DMS79 (cell line): ENCODE measurements around the gene GAB1.

Experiments used
- DNase-seq: peaks from one replicate; lab custom pipeline; 2025; lab: John Stamatoyannopoulos, UW

Gene GAB1

DNA sequence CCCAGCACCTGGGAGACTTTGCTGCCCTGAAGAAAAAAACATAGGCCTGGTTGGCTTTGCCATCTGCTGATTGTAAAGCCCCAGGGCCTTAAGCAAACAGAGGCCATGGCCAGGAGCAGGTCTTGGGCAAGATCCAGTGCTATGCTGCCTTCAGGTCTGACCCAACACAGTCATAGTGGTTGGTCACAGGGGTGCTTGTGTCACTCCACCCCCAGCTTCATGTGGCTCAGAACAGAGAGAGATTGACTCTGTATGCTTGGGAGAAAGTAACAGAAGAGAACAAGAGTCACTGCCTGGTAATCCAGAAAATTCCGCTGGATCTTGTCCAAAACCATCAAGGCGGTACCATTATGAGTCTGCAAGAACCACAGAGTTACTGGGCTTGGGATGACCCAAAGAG is 152.4 kb downstream of the GAB1 start:
- DNase-seq, result no peak

GRCh38 chr4:143498021-143498420 is 161.3 kb downstream of the GAB1 start:
- DNase-seq, result no peak

DNA sequence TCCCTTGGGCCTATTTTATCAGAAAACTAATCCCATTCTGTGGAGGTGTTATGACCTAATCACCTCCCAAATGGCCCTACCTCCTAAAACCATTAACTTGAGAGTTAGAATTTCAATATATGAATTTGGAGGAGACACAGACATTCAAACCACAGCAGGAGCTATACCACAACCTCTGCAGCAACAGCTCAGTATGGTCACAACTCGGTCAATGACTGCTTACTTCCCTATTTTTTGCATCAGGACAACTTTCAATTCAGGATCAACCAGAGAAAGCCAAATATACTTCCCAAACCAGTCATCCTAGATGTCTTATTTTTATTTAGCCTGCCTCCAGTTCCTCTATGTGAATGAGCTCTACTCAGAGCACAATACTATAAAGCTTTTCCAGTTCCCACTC is 165.6 kb downstream of the GAB1 start:
- DNase-seq, result no peak

DNA sequence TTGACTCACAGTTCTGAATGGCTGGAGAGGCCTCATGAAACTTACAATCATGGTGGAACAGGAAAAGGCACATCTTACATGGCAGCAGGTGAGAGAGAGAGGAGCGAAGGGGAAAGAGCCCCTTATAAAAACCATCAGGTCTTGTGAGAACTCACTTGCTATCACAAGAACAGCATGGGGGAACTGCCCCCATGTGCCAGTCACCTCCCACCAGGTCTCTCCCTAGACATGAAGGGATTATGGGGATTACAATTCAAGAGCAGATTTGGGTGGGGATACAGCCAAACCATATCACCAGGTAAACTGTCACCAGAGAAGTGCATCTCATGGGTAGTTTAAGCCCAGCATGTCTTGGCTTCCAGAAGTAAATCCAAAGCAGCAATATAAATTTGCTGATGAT is 169.4 kb downstream of the GAB1 start:
- no peak for DNase-seq

GRCh38 chr4:143511906-143512305 is 175.2 kb downstream of the GAB1 start:
- DNase-seq, result no peak

DNA sequence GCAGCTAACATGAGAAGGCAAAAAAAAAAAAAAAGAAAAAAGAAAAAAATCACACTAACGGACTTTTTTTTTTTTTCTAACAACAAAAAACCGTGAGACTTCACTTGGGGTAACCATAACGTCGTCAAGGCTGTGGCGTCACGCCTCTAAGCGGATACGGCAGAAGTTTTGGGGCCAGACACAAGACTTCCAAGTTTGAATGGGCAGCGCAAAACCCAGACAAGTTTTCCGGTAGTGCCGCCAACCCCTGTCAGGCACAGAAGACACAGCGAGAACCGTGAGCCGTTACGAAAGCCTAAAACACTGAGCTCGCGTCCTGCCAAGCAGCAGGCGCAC is 176.3 kb downstream of the GAB1 start:
- no peak for DNase-seq

GRCh38 chr4:143513314-143514168 is 176.9 kb downstream of the GAB1 start, which contains the start of gene SMARCA5:
Gene SMARCA5 (plus strand): TSS chr4:143513702. CDS start chr4:143513925, 223 bp downstream.
- peak; percentile 72 for DNase-seq

DNA sequence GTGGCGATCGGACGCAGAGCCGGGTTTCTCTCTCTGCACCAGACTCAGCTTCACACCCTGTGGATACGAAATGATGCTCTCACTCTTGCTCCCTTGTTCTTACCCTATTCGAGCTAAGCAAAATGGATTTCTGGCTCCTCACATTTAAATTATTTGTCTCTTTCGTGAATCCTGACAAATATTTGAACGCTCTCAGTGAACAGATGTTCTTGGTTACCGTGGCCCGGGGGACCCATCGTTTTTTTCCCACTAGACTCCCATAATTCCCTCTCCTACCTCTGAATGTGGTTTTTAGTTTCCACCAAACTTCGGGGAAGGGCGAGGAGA is 177.5 kb downstream of the GAB1 start:
- DNase-seq, result no peak

GRCh38 chr4:143514497-143514896 is 177.8 kb downstream of the GAB1 start:
- DNase-seq, result peak; percentile 0

DNA sequence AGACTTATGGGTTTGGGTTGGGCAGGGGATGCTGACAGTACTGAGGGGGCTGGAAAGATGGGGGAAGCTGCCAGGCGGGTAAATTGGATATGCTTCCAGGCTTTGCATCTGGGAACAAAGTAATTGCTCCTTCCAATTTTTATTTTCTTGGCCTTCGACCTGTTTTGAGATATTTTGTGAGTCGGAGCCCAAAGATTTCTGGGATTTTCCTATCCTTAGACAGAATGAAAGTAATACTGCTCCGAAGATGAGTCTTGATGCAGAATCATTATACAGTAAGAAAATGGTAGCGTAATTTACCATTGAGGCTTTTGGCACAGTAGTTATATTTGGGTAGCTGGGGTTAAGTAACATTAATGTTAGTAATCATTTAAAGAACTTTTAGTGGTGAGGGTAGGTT is 178.2 kb downstream of the GAB1 start:
- DNase-seq, result no peak

DNA sequence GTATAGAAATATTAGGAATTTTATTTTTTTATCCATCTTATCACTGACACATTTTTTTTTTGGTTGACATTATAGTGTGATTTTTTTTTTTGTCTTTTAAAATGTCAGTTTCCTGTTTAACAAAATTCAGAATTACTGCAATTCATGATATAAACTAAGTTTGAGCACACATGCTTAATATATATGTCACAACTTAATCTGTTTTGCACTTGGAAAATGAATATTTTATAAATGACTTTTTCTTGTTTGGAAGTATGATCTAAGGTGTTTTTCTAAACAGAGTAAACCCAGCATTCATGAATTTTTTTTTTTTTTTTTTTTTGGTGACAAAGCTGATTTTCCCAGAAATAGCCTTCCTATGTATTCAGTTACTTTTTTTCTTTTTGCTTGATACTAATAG is 179.2 kb downstream of the GAB1 start:
- no peak for DNase-seq

- no peak for DNase-seq
Measured at GRCh38 chr4:143517764-143518163, 181.1 kb downstream of the GAB1 start.
